ENCODE results near the gene RAB29.
A peak's percentile ranks its signal among the peaks of the same experiment; 100 is the strongest.
"Not testable (repeated sequence)": the region's sequence is repeated elsewhere in the genome, so short reads cannot be mapped to it uniquely, and the experiment has no call there.

RAB29 gene

DNA sequence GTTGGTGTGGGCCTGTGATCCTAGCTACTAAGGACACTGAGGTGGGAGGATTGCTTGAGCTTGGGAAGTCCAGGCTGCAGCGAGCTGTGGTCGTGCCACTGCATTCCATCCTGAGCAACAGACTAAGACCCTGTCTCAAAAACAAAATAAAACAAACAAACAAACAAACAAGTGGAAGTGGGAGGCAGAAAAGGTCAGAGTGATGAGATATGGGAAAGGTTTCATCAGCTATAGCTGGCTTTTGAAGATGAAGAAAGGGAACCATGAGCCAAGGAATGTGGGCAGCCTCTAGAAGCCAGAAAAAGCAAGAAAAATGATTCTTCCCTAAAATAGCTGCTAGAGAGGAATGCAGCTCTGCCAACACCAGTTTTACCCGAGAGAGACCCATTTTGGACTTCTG is 14.7 kb downstream of the RAB29 start:
- no peak for DNase-seq

DNA sequence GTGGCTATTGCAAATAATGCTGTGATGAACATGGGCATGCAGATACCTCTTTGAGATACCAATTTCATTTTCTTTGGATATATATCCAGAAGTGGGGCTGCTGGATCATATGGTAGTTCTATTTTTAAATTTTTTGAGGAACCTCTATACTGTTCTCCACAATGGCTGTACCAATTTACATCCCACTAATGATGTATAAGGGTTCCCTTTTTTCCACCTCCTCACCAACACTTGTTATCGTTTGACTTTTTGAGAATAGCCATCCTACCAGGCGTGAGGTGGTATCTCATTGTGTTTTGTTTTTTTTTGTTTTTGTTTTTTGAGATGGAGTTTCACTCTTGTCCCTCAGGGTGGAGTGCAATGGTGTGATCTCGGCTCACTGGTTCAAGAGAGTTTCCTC is 18.7 kb downstream of the RAB29 start:
- DNase-seq = no peak

- no peak for DNase-seq
Observed at GRCh38 chr1:205754857-205755256, 20.4 kb downstream of the RAB29 start.

GRCh38 chr1:205751036-205751651 is 24.1 kb downstream of the RAB29 start:
- no peak for DNase-seq

GRCh38 chr1:205750138-205751035 is 24.9 kb downstream of the RAB29 start, which contains the start of gene NUCKS1:
Gene NUCKS1 (minus strand): TSS chr1:205750182. CDS start chr1:205749973, 209 bp downstream.
- DNase-seq = peak; percentile 96 to 98

- peak; percentile 95 to 97 for DNase-seq
Observed at GRCh38 chr1:205749234-205750137, 25.8 kb downstream of the RAB29 start.

- DNase-seq = peak; percentile 30 to 59
Observed at GRCh38 chr1:205748403-205749233, 26.7 kb downstream of the RAB29 start.

DNA sequence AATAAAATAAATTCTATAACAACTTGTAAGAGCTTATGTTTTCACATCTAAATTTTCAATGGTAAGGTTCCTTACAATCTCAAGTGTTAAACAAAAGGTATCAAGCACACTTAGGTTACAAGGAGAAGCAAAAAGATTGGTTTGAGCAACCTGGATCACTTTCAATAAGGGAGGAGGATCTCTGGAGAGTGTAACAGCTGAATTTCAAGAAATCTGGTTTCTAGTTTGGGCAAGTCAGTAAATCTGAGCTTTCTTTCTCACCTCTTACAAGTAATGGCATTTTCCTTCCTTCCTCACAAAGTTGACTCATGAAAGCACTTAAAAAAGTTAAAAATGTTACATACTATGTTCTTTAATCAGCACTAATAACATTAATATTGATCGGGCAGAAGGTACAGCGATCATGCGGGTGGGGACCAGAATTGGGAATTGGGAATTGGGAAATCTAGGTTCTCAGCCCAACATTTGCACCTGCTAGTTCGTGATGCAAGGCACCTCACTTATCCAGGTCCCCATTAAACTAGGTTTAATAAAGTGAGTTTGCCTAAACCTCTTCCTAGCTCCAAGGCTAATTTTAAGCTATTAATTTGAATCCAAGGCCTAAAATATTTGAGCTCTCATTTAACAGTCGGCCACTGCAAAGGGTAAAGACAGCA is 28.4 kb downstream of the RAB29 start:
- DNase-seq = no peak

- no peak for DNase-seq
Observed at GRCh38 chr1:205744403-205744802, 30.9 kb downstream of the RAB29 start.

GRCh38 chr1:205743977-205744376 is 31.3 kb downstream of the RAB29 start:
- DNase-seq = no peak

- DNase-seq = no peak
Observed at GRCh38 chr1:205741681-205742080, 33.6 kb downstream of the RAB29 start.

GRCh38 chr1:205739348-205740160 is 35.7 kb downstream of the RAB29 start:
- no peak for DNase-seq

- DNase-seq = no peak
Observed at GRCh38 chr1:205735218-205735617, 40.1 kb downstream of the RAB29 start.

- DNase-seq = no peak
Observed at GRCh38 chr1:205733438-205734175, 41.7 kb downstream of the RAB29 start.

- no peak for DNase-seq
Observed at GRCh38 chr1:205729945-205730610, 45.2 kb downstream of the RAB29 start.

DNA sequence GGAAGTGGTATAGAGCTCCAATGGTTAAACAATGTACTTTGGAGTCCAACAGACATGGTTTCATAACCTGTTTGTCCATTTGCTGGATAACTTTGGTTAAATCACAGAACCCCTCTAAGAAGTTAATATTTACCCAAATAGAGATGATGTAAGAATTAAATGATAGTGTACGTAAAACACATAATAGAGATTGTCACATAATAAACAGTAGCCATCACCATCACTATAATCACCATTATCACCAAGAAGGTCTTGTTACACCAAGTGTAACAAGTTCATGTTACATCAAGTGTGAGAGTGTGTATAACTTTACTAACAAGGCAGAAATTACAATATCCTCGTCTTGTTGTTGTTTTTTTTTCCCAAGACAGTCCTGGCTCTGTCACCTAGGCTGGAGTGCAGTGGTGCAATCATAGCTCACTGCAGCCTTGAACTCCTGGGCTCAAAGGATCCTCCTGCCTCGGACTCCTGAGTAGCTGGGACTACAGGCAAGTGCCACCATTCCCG is 48.6 kb downstream of the RAB29 start:
- DNase-seq = no peak

DNA sequence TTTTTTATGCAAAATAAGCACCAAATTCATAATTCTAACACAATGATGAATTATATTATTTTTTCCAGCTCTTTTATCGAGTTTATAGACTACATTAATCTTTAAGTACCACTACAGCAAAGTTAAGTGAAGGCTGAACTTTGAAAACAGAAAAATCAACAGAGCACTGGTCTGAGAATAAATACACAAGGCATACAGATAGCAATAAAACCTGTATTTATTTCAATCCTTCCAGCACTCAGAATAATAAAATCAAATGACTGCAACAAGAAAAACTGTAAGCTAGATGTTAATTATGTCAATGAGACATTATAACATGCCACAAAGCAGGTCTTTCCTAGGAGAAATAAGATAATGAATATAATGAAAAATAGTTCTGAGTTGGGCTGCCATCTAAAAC is 49.8 kb downstream of the RAB29 start:
- no peak for DNase-seq

GRCh38 chr1:205720740-205721139 is 54.5 kb downstream of the RAB29 start:
- DNase-seq = not testable (repeated sequence)

GRCh38 chr1:205719762-205720161 is 55.5 kb downstream of the RAB29 start:
- DNase-seq = no peak
